Ovary (tissue), 9 donors: ENCODE data around the gene ATP2B3. TPM values are rescaled to one million over a fixed set of nuclear protein-coding genes. Genes with fewer than 3 reads are reported as not detected.

Experiments
- DNase-seq, 5 donors: peaks; one replicate each; pipeline ENCODE4 v3.0.0-alpha.2; 2019 to 2020
- H3K27ac ChIP-seq, 2 donors: fragments of 200-600 bp; one replicate each; pipeline versions ENCODE4 v1.5.1 to v1.8.0; 2019 to 2022
- H3K27me3 ChIP-seq: fragments of 200-600 bp; one replicate; pipeline ENCODE4 v1.8.0; 2022
- H3K36me3 ChIP-seq: fragments of 200-600 bp; sonication (generic); one replicate; pipeline ENCODE4 v1.5.1; 2019
- H3K4me1 ChIP-seq: one replicate; pipeline ENCODE4 v1.8.1; 2013; ENCODE audit warnings: mild to moderate bottlenecking, moderate library complexity; ENCODE audit not compliant: insufficient read depth
- H3K4me3 ChIP-seq: fragments of 200-600 bp; sonication (generic); one replicate; pipeline ENCODE4 v1.5.1; 2017
- H3K9me3 ChIP-seq, 2 donors: fragments of 200-600 bp in 1 of 2; sonication (generic) in 1 of 2; one replicate each; pipeline versions ENCODE4 v1.5.1 to v1.8.1; 2013 to 2019; ENCODE audit warnings: mild to moderate bottlenecking in 1 of 2, moderate library complexity in 1 of 2
- CTCF ChIP-seq, 3 donors: fragments of 450-650 bp in 2 of 3; fragments of 200-600 bp in 1 of 3; IDR thresholded peaks; one replicate each; pipeline versions ENCODE4 v1.5.1 to v1.8.0; 2016 to 2022; ENCODE audit warnings: antibody characterized with exemption in 3 of 3, mild to moderate bottlenecking in 1 of 3
- EP300 ChIP-seq: sonication (generic); formaldehyde crosslinking; IDR thresholded peaks from one replicate; pipeline ENCODE4 v1.6.1; 2017; ENCODE audit warnings: antibody characterized with exemption
- POLR2A ChIP-seq: fragments of 450-650 bp; IDR thresholded peaks from one replicate; pipeline ENCODE4 v1.6.1; 2017; ENCODE audit warnings: antibody characterized with exemption, mild to moderate bottlenecking, moderate library complexity
- WGBS, 3 donors: extraction: QIAGEN DNeasy Blood & Tissue Kit in 1 of 3; methylation state at CpG; one replicate each; pipeline versions ENCODE4 v1.1.5 to v1.1.7; 2013 to 2017; 5-methylcytosine and 5-hydroxymethylcytosine counted together
- intact Hi-C, 4 donors: fragments of 100-400 bp; cut with DNase I; formaldehyde crosslinking; loops; one replicate each; pipeline versions ENCODE4 v1.11.0 to v1.15.1; 2022 to 2023
- polyA plus RNA-seq, 2 donors: library from polyadenylated mRNA; stranded (reverse); fragments of 200-250 nt in 1 of 2; fragments of 350-450 nt in 1 of 2; fragmentation: Illumina TruSeq in 1 of 2; extraction: RNeasy Lipid Tissue Mini Kit (QIAGEN cat#74804) in 1 of 2; gene quantifications; one replicate each; pipeline ENCODE4 v1.2.3, GENCODE V29; 2013 to 2014
- total RNA-seq, 7 donors: library from RNA; depleted of rRNA in 2 of 7; stranded (reverse); fragments of >200 nt in 2 of 7; fragmentation: NEBNext Ultra II Directional in 3 of 7; extraction: Animal tissue kit (Norgen Biotek cat#: 25700) in 3 of 7; gene quantifications; one replicate each; pipeline versions ENCODE4 v1.1.0 to v1.2.4, GENCODE V29; 2016 to 2023
- donor health status: DM: no; HTN: no; CAD: no; lungs with moderate emphysema.
- donor health status: DM: no; HTN: no; CAD: no.
- donor health status: Bipolar disorder and iron deficiency.
- donor health status: DM: yes; HTN: yes; CAD: no.
- donor health status: DM: no; HTN: no; CAD: no.
- donor health status: DM: yes; HTN: yes; CAD: no.

The ATP2B3 gene
- total and polyA plus RNA-seq, 9 donors = 0.01 to 1.6 (median 0.25) TPM; not detected in 5

GRCh38 chrX:153504445-153505016, 12.9 kb upstream of the ATP2B3 start:
- Histone ChIP-seq H3K36me3 (no peaks in the 10 kb centered on the region), H3K9me3 (no peaks in the 10 kb centered on the region), H3K4me1 (no peaks in the 10 kb centered on the region), H3K4me3 (no peak overlapping the region), H3K27me3 (no peaks in the 10 kb centered on the region), H3K27ac (no peak overlapping the region)
- TF ChIP-seq EP300 (no peak), CTCF (IDR thresholded peaks at IDR 0.05) (no peak), POLR2A (no peak)
- no peak for DNase-seq
- WGBS, 3 donors = 83 to 84% (median 83%) methylated on average over 26 of the region's 26 CpGs
- intact Hi-C loops = loop anchor here in 2 of 4 donors (5.0 to 10.0 kb wide), 2 partner anchors 470 to 472 kb away; no protein-coding TSS in a partner anchor

- Histone ChIP-seq H3K9me3 (no peaks in the 10 kb centered on the region), H3K4me1 (no peaks in the 10 kb centered on the region), H3K4me3 (no peak overlapping the region), H3K36me3 (no peaks in the 10 kb centered on the region), H3K27me3 (no peaks in the 10 kb centered on the region), H3K27ac (no peak overlapping the region)
- no peak for DNase-seq
- TF ChIP-seq EP300 = no peak
- no peak for TF ChIP-seq POLR2A
- no peak for TF ChIP-seq CTCF (IDR thresholded peaks at IDR 0.05)
- intact Hi-C loops = loop anchor here in 2 of 4 donors (5.0 to 10.0 kb wide), 2 partner anchors 471 to 473 kb away; no protein-coding TSS in a partner anchor
- WGBS, 3 donors = 85 to 88% (median 86%) methylated on average over 18 of the region's 18 CpGs
Observed at GRCh38 chrX:153505361-153505760, 12.1 kb upstream of the ATP2B3 start.

- Histone ChIP-seq H3K27ac (no peak overlapping the region), H3K9me3 (no peaks in the 10 kb centered on the region), H3K4me1 (no peaks in the 10 kb centered on the region), H3K4me3 (no peak overlapping the region), H3K36me3 (no peaks in the 10 kb centered on the region), H3K27me3 (no peaks in the 10 kb centered on the region)
- peak; percentile 76 to 90 (median 89) for DNase-seq
- intact Hi-C loops = loop anchor here in 2 of 4 donors (5.0 to 10.0 kb wide), 2 partner anchors 473 to 475 kb away; no protein-coding TSS in a partner anchor
- 20 to 29% (median 23%) methylated on average over 18 to 19 of the region's 19 CpGs for WGBS, 3 donors
- TF ChIP-seq EP300 = no peak
- peak; percentile 81 to 92 (median 82) for TF ChIP-seq CTCF (IDR thresholded peaks at IDR 0.05)
Observed at GRCh38 chrX:153507484-153508178, 9.8 kb upstream of the ATP2B3 start.

- H3K36me3 ChIP-seq = no peaks in the 10 kb centered on the region
- H3K27me3 ChIP-seq = no peaks in the 10 kb centered on the region
- no peak overlapping the region for H3K4me3 ChIP-seq
- no peak overlapping the region for H3K27ac ChIP-seq
- WGBS, 3 donors = 79 to 82% (median 80%) methylated on average over 14 of the region's 14 CpGs
- H3K9me3 ChIP-seq = no peaks in the 10 kb centered on the region
- no peak for TF ChIP-seq CTCF (IDR thresholded peaks at IDR 0.05)
- no peak for TF ChIP-seq EP300
- TF ChIP-seq POLR2A = no peak
- no peak for DNase-seq
- intact Hi-C loops = loop anchor here in 2 of 4 donors (5.0 to 10.0 kb wide), 2 partner anchors 475 to 477 kb away; no protein-coding TSS in a partner anchor
- H3K4me1 ChIP-seq = no peaks in the 10 kb centered on the region
Observed at GRCh38 chrX:153509592-153509991, 7.8 kb upstream of the ATP2B3 start.
